ENCODE measurements around the gene PLOD1.
"Not testable (repeated sequence)": the region's sequence is repeated elsewhere in the genome, so short reads cannot be mapped to it uniquely, and the experiment has no call there.

Gene PLOD1

GRCh38 chr1:12005488-12006166, 71.1 kb downstream of the PLOD1 start:
- DNase-seq (ENCODE audit: low read depth in 2 of 2) = no peak

GRCh38 chr1:12006167-12006921, 71.8 kb downstream of the PLOD1 start:
- no peak for DNase-seq (ENCODE audit: low read depth in 2 of 2)

GRCh38 chr1:12007204-12007603, 72.7 kb downstream of the PLOD1 start:
- no peak for DNase-seq (ENCODE audit: low read depth in 2 of 2)

- not testable (repeated sequence) for DNase-seq (ENCODE audit: low read depth in 2 of 2)
These were observed 73.8 kb downstream of the PLOD1 start for GRCh38 chr1:12008355-12008754.

GRCh38 chr1:12009318-12009947, 74.9 kb downstream of the PLOD1 start:
- DNase-seq (ENCODE audit: low read depth in 2 of 2) = no peak

GRCh38 chr1:12010746-12011570, 76.4 kb downstream of the PLOD1 start:
- DNase-seq (ENCODE audit: low read depth in 2 of 2) = no peak

- no peak for DNase-seq (ENCODE audit: low read depth in 2 of 2)
These were observed 77.5 kb downstream of the PLOD1 start for GRCh38 chr1:12011998-12012397.

GRCh38 chr1:12012560-12013316, 78.2 kb downstream of the PLOD1 start:
- no peak for DNase-seq (ENCODE audit: low read depth in 2 of 2)

- DNase-seq (ENCODE audit: low read depth in 2 of 2) = no peak
These were observed 79.8 kb downstream of the PLOD1 start for GRCh38 chr1:12014141-12014991.

GRCh38 chr1:12015001-12015491, 80.5 kb downstream of the PLOD1 start:
- DNase-seq (ENCODE audit: low read depth in 2 of 2) = no peak

GRCh38 chr1:12015499-12015898, 81.0 kb downstream of the PLOD1 start:
- no peak for DNase-seq (ENCODE audit: low read depth in 2 of 2)

GRCh38 chr1:12016182-12016581, 81.7 kb downstream of the PLOD1 start:
- DNase-seq (ENCODE audit: low read depth in 2 of 2) = no peak

- DNase-seq (ENCODE audit: low read depth in 2 of 2) = no peak
These were observed 85.5 kb downstream of the PLOD1 start for GRCh38 chr1:12019858-12020509.

- no peak for DNase-seq (ENCODE audit: low read depth in 2 of 2)
These were observed 87.1 kb downstream of the PLOD1 start for GRCh38 chr1:12021616-12022015.

- DNase-seq (ENCODE audit: low read depth in 2 of 2) = no peak
These were observed 87.5 kb downstream of the PLOD1 start for GRCh38 chr1:12022036-12022435.
